HG03342 (cell line): ENCODE results near the gene RPL3.
A peak's percentile ranks its signal among the peaks of the same experiment; 100 is the strongest.

Experiments
- ATAC-seq: cut with Tn5 transposase; IDR thresholded peaks from one replicate; pipeline ENCODE4 v1.9.1; 2021; ENCODE audit warnings: mild to moderate bottlenecking, moderate library complexity; ENCODE audit not compliant: unreplicated experiment

Gene RPL3

GRCh38 chr22:39284142-39284980, 35.1 kb downstream of the RPL3 start:
- no peak for ATAC-seq

DNA sequence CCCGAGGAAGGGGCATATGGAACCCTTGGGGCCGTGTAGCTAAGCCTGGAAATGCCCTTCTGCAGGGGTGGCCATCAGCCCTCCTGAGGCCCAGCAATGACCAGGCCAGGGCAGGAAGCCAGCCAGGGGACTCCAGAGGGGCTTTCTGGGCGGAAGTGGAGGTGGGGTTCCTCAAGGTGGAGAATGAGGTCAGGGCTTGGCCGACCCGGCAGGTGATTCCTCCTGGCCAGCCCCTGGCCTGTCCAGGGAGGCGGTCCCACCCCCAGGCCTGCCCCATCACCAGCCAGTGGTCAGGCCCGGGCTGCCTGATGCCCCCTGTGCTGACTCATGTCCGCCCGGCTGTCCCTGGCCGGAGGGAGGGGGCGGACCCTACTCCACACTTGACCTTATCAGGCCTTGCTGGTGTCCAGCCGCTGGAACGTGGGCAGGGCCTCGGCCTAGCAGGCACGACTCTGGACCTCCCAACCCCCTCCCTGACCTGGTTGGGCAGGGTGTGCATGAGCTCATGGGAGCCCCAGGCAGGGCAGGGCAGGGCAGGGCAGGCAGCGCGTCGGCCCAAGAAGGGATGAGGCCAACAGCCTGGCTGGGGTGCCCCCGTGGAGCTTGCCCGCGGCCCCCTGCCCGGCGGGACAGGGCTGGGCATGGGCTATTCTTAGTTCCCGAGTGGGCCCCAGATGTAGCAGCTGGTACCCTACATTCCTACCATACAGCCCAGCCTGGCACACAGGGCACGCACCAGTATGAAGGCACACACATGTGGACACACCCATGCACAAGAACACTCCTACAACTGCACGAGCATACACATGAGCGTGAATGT, 35.9 kb downstream of the RPL3 start:
- ATAC-seq = no peak

DNA sequence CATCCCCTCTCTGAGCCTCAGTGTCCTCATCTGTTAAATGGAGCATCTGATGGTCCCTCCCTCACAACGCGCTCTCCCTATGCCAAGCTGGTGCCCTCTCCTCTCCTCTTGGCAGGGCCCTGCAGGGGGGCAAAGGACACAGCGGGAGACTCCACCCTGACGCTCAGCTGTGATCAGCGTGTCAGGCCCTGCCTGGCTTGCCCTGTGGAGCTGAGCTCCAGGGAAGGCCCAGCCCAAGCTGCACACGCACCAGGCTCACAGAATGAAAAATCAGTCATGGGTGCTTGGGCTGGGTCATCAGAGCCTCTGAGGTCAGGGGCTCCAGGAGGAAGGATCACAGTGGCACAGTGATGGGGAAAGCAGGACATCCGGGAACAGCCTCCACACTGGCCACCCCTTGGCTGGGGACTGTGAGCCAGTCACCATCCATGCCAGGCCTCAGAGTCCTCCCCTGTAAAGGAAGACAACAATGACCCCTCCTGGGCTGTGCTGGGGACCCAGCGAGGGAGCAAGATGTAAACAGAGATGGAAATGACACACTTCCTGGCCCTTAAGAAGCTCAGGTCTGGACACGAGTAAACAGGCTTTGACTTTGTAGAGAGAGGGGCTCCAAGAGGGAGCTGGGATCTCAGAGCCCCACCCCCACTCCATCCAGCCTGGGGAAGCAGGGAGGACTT, 36.6 kb downstream of the RPL3 start:
- ATAC-seq = no peak

- ATAC-seq = no peak
These were observed 38.3 kb downstream of the RPL3 start for GRCh38 chr22:39281126-39281525.

DNA sequence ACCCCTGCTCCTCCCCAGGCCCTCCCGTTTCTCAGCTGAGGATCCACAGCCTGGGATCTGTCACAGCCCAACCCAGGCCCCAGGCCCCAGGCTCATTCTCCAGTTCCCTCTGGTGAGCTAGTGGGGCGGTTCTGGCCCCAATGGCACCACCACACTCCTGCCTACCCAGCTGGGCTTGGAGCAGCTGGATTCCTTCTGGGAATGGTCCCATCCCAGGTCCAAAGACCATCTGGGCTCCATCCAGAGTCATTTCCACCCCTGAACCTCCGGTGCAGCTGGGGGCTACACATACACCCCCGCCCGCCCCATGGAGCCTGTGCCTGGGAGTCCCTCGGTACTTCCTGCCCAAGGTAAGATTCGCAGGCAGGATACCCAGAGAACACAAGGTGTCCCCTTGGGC, 39.2 kb downstream of the RPL3 start:
- no peak for ATAC-seq

DNA sequence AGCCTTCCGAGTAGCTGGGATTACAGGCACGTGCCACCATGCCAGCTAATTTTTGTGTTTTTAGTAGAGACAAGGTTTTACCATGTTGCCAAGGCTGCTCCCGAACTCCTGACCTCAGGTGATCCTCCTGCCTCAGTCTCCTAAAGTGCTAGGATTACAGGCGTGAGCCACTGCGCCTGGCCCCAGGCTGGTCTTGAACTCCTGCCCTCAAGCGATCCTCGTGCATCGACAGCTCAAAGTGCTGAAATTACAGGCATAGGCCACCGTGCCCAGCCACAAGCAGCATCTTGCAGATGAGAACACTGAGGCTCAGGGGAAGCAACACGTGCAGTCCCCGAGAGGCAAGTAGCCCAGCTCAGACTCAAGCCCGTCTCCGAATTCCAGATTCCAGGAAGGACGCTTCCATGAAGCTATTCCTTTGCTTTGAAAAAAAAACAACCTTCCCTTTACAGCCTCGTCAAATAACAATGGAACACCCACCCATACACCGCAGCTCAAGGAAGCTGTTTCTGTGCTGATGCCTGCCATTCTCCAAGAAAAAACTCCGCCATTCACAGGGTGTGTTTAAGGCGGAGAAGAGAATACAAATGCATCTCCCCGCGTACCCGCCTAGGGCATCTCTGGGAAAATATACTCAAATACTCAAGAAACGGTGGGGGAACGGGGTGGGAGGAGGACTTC, 40.1 kb downstream of the RPL3 start:
- ATAC-seq = no peak

GRCh38 chr22:39278040-39278439, 41.4 kb downstream of the RPL3 start:
- no peak for ATAC-seq

GRCh38 chr22:39277142-39277607, 42.2 kb downstream of the RPL3 start:
- no peak for ATAC-seq

DNA sequence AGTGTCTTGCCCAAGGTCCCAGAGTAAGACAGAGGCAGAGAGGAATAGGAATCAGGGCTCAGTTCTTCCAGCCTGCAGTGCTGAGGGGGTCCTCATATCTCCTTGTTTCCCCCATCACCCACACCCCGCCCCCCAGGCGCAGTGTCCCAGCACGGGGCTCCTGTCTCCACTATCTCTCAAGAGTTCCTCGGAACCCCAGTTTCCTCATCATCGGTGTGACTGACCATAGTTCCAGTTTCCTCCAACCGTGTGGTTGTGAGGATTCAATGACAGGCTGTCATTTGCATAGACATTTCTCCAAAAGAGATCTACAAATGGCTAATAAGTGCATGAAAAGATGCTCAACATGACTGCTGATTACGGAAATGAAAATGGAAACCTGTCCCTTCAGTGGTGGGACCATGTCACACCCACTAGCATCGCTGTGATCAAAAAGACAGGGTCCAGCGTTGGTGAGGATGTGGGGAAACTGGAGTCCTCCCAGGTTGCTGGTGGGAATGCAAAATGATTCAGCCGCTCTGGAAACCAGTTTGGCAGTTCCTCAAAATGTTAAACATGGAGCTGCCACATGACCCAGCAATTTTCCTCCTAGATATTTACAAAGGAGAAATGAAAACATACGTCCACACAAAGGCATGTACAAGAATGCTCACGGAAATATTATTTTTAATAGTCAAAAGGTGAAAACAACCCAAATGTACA, 42.8 kb downstream of the RPL3 start:
- ATAC-seq = no peak

DNA sequence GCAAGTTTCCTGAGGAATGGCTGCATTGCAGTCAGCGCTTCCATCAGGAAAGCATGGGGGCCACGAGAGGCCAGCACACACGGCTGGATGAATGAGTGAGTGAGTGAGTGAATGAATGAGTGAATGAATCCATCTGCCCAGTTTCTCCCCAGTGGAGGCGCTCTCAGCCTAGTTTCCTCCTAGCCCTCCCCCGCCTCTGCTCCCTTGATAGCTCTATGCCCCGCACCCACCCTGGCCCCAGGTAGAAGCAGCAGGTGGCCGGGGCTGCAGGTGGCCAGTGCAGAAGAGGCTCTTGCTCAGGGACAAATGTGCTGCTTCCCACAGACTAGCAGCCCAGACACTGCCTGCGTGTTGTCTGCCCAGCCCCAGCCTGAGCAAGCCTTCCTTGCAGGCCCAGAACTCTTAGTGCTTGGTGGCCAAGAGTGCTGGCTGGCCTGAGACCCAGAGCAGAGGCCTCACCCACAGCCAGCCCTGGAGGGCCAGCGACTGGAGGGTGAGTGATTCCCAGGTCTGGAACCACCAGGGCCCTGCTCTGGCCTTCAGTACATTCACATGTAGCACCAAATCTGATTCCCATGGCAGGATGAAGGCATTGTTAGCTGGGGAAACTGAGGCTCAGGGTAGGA, 43.5 kb downstream of the RPL3 start:
- ATAC-seq = no peak

- ATAC-seq = no peak
These were observed 45.2 kb downstream of the RPL3 start for GRCh38 chr22:39273950-39274887.

- ATAC-seq = no peak
These were observed 48.6 kb downstream of the RPL3 start for GRCh38 chr22:39270792-39271191.

GRCh38 chr22:39270280-39270679, 49.1 kb downstream of the RPL3 start:
- no peak for ATAC-seq

DNA sequence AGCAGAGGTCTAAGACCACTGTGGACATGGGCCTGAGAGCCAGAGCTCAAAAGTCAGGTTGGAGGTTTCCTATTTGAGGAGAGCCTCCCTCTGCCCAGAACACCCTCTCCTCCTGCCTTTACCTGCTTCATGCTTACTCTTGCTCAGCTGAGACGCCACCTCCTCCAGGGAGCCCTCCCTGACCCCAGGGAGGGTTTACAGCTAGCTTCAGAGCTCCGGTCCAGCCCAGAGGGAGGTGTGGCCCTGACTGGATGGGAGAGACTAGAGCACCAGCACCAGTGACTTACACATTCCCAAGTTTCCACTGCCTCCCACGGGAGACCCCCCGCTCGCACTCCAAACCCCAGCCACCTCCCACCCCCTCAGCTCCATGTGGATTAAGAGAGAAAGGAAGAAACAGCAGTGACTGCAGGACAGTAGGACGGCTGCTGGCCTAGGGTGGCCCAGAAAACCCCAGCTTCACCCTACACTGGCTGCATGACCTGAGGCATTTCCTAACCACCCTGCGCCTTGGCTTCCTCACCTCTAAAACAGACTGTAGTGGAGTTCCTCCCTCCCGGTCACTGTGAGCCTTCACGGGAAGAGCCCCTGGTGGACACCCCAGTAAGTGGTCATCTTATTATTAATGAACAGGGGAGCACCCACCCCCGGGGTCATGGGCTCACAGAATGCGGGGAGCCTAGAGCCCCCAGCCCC, 50.2 kb downstream of the RPL3 start:
- no peak for ATAC-seq

- no peak for ATAC-seq
These were observed 50.8 kb downstream of the RPL3 start for GRCh38 chr22:39268645-39269044.

GRCh38 chr22:39267974-39268373, 51.4 kb downstream of the RPL3 start:
- no peak for ATAC-seq

- peak; percentile 67 for ATAC-seq
These were observed 52.9 kb downstream of the RPL3 start for GRCh38 chr22:39266398-39267030.
